Omental fat pad (tissue), 4 donors: ENCODE measurements around the gene INSC. TPM values are rescaled to one million over a fixed set of nuclear protein-coding genes. Genes with fewer than 3 reads are reported as not detected.

Experiments
- ATAC-seq: fragments of 150-250 bp; one replicate; pipeline ENCODE4 v1.9.1; 2016; ENCODE audit warnings: mild to moderate bottlenecking, moderate library complexity; ENCODE audit not compliant: low FRiP score
- DNase-seq: peaks from one replicate; pipeline ENCODE4 v3.0.0-alpha.2; 2019; ENCODE audit warnings: low spot score
- total RNA-seq, 4 donors: library from RNA; depleted of rRNA; stranded (reverse); fragments of >200 nt; gene quantifications; one replicate each; pipeline ENCODE4 v1.1.0, GENCODE V29; 2016
- TF ChIP-seq, protein P1 (sequence below), 3 donors: fragments of 450-650 bp; IDR thresholded peaks; one replicate each; pipeline ENCODE4 v1.5.1; 2016 to 2017; ENCODE audit warnings: antibody characterized with exemption in 3 of 3, mild to moderate bottlenecking in 3 of 3, moderate library complexity in 2 of 3

The INSC gene
- total RNA-seq, 4 donors from 2014 or later, result 3.0 TPM; not detected in 3

DNA sequence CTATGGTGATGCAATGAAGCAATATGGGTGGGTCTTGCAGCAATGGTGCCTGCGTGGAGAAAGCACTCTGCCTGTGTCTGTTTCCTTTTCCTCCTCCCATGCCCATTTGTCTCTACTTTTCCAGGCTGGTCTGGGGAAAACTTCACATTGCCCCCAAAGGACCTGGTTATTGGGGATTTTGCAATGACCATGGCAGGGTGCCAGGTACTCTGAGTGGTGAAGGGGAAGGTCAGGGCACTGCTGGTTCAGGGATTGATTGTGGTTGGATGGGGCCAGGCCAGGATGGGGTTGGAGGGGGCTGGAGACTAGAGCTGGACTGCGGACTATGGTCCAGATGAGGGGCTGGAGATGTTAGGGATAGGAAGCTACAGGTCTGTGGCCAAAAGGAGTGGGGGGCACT lies 92.1 kb downstream of the INSC start:
- ATAC-seq (no peak), DNase-seq (no peak)
- TF ChIP-seq, protein P1, sequence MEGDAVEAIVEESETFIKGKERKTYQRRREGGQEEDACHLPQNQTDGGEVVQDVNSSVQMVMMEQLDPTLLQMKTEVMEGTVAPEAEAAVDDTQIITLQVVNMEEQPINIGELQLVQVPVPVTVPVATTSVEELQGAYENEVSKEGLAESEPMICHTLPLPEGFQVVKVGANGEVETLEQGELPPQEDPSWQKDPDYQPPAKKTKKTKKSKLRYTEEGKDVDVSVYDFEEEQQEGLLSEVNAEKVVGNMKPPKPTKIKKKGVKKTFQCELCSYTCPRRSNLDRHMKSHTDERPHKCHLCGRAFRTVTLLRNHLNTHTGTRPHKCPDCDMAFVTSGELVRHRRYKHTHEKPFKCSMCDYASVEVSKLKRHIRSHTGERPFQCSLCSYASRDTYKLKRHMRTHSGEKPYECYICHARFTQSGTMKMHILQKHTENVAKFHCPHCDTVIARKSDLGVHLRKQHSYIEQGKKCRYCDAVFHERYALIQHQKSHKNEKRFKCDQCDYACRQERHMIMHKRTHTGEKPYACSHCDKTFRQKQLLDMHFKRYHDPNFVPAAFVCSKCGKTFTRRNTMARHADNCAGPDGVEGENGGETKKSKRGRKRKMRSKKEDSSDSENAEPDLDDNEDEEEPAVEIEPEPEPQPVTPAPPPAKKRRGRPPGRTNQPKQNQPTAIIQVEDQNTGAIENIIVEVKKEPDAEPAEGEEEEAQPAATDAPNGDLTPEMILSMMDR (IDR thresholded peaks at IDR 0.05), result no peak

DNA sequence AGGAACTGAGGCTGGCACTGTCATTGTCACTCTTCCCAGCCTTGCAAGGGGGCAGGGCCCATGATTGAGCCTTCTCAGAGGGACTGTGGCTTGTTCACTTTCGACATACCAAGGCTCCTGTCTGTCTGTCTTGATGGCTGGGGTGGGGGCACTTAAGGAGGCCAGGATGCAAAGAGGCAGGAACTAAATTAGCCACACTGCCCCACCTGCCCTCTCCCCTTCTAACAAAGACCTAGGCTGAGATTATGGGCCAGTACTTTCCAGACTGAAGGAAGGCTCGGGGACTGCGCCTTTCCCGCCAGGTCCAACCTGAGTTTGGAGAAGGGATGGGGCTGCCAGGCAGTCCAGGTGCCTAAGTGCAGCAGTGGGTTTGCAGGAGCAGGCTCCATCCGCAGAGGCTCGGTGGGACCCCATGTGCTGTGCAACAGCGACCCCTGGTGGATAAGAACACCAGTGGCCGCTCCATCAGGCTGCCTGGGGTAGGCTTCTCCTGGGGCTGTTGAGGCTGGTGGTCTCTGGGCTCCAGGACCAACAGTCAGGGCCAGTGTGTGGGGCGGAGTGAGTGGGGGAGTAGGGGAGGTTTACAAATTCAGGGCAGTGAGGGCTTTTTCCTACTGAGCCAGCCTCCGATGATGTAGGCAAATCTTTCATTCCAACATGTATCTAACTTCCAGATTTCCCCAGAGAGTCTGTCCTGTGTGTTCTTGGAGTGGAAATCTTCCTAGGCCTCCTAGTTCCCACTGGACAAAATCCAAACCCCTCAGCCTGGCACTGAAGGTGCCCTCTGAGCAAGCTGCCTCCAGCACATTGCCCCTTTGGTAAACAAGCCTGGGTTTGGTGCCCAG lies 93.9 kb downstream of the INSC start:
- DNase-seq, result peak; percentile 68
- TF ChIP-seq, protein P1 (IDR thresholded peaks at IDR 0.05), result peak in 2 of 3 donors; percentile 38 to 64

GRCh38 chr11:15212876-15213275 lies 98.2 kb downstream of the INSC start:
- DNase-seq (no peak), ATAC-seq (no peak)
- TF ChIP-seq, protein P1 (IDR thresholded peaks at IDR 0.05), result no peak

More for the DNA sequence above, 93.9 kb downstream of the INSC start:
- peak; percentile 71 for ATAC-seq

DNA sequence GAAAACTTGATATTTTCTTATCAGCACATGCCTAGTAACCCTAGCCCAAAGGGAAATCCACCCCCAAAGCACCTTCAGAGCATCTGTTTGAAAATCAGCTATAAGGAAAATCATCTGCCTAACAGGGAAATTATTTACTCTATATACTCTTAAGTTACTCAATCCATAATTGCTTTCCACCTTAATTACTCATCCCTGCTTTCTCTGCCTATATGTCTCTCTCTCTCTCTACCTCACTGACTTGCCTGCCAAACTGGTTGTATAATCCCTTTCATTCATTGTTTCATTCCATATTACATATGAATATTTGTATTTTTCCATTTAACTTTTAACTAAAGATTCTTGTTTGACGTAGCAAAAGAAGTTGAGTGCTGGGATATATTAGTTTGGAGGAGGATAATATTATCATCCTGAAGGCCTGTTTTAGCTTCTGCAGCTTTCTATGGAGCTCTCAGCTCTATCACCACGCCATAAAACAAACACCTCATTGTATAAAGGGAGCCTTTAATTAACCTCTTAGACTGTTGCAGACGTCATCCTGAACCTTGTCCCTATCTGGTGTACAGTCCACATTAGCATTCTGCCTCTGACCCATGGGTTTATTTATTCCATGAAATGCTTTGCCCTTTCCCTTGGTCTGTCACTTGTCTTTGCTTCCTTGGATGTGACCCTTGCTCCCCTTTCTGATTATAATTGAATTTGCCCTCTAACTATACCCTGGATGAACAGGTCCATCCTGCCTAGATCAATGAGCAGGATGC lies 98.9 kb downstream of the INSC start:
- TF ChIP-seq, protein P1 (IDR thresholded peaks at IDR 0.05), result no peak

GRCh38 chr11:15215005-15215404 lies 100.3 kb downstream of the INSC start:
- ATAC-seq (no peak), DNase-seq (no peak)
- TF ChIP-seq, protein P1 (IDR thresholded peaks at IDR 0.05), result no peak

More for the DNA sequence above, 98.9 kb downstream of the INSC start:
- DNase-seq, result no peak
- no peak for ATAC-seq

DNA sequence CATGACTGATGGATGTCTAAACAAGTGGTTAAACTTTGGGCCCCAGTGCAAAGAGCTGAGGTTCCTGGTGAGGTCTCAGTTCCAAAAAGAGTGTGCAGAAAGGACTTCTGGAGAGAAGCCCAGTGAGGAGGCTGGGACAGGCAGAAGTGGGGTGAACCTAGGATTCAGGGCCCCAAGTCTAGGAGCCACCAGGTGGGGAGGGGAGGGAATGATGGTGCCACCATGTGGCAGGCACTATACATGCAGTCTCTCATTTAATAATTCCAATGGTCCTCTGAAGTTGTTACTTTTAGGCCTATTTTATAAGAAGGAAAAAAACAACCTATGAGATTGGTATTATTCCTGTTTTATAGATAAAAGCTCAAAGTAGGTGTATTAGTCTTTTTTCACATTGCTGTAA lies 102.0 kb downstream of the INSC start:
- DNase-seq (no peak), ATAC-seq (no peak)
- TF ChIP-seq, protein P1 (IDR thresholded peaks at IDR 0.05), result no peak
